A673 (cell line): Measurements from ENCODE around the gene NOVA1. TPM values are rescaled to one million over a fixed set of nuclear protein-coding genes. Genes with fewer than 3 reads are reported as not detected.

Experiments
- BruUV-seq: library from RNA; stranded (reverse); fragments of 400-500 nt; replicated peaks from 2 replicates; lab custom pipeline; 2021; lab: Mats Ljungman, UMichigan
- CTCF ChIA-PET: fragments of 300-600 bp; sonication (Branson Sonifier 250); formaldehyde crosslinking; loops from one replicate; lab custom pipeline; 2022; ENCODE audit warnings: antibody characterized with exemption; lab: Charles Lee
- POLR2A ChIA-PET: fragments of 300-600 bp; sonication (Branson Sonifier 250); formaldehyde crosslinking; loops from one replicate; lab custom pipeline; 2022; ENCODE audit warnings: antibody characterized with exemption; ENCODE audit not compliant: low non-redundant PET; lab: Charles Lee
- DNase-seq: peaks from one replicate; pipeline ENCODE4 v3.0.0-alpha.2; 2015; ENCODE audit warnings: low spot score
- H3K27ac ChIP-seq: fragments of 200-600 bp; sonication (generic); 2 replicates; pipeline ENCODE4 v1.5.1; 2016; ENCODE audit warnings: mixed run types, low read depth, mild to moderate bottlenecking, mixed read lengths, antibody characterized with exemption, low read length; ENCODE audit not compliant: poor library complexity, severe bottlenecking
- H3K27me3 ChIP-seq: fragments of 200-600 bp; sonication (generic); replicated peaks from 2 replicates; pipeline ENCODE4 v1.6.1; 2017; ENCODE audit warnings: mixed run types, low read depth, mild to moderate bottlenecking, mixed read lengths, antibody characterized with exemption, low read length; ENCODE audit not compliant: insufficient read depth, poor library complexity
- H3K36me3 ChIP-seq: fragments of 200-600 bp; sonication (generic); 2 replicates; pipeline ENCODE4 v1.6.1; 2016; ENCODE audit warnings: mixed run types, mild to moderate bottlenecking, mixed read lengths, antibody characterized with exemption, low read length; ENCODE audit not compliant: insufficient read depth, poor library complexity, severe bottlenecking
- H3K4me1 ChIP-seq: fragments of 200-600 bp; sonication (generic); 2 replicates; pipeline ENCODE4 v1.6.1; 2017; ENCODE audit warnings: mixed run types, mild to moderate bottlenecking, mixed read lengths, antibody characterized with exemption, low read length; ENCODE audit not compliant: insufficient read depth, poor library complexity, severe bottlenecking
- H3K4me3 ChIP-seq: fragments of 200-600 bp; sonication (generic); 2 replicates; pipeline ENCODE4 v1.5.1; 2016; ENCODE audit warnings: low read depth, mixed run types, mild to moderate bottlenecking, mixed read lengths, low read length; ENCODE audit not compliant: poor library complexity, severe bottlenecking
- H3K9me3 ChIP-seq: fragments of 200-600 bp; sonication (generic); 2 replicates; pipeline ENCODE4 v1.6.1; 2016; ENCODE audit warnings: mixed run types, low read depth, mild to moderate bottlenecking, mixed read lengths, antibody characterized with exemption, low read length; ENCODE audit not compliant: poor library complexity, severe bottlenecking
- CTCF ChIP-seq: fragments of 300-800, 200-600 bp; sonication (generic); conservative IDR thresholded peaks from 2 replicates; pipeline ENCODE4 v1.5.1; 2017; ENCODE audit warnings: low read depth, mild to moderate bottlenecking, antibody characterized with exemption, low read length, moderate library complexity, mixed read lengths
- EZH2 ChIP-seq: fragments of 200-600 bp; sonication (generic); IDR thresholded peaks from 2 replicates; pipeline ENCODE4 v1.6.1; 2017; ENCODE audit warnings: borderline replicate concordance, low read depth, mild to moderate bottlenecking, mixed read lengths, antibody characterized with exemption, low read length; ENCODE audit not compliant: poor library complexity, severe bottlenecking
- intact Hi-C: fragments of 100-400 bp; cut with micrococcal nuclease; formaldehyde crosslinking; loops from one replicate; pipeline ENCODE4 v1.10.0; 2022; ENCODE audit not compliant: unreplicated experiment
- total RNA-seq: library from RNA; stranded (reverse); gene quantifications from 2 replicates; pipeline ENCODE4 v1.2.3, GENCODE V29; 2021

NOVA1 gene
- total RNA-seq, 1 experiment from 2014 or later, result 13.4 TPM

DNA sequence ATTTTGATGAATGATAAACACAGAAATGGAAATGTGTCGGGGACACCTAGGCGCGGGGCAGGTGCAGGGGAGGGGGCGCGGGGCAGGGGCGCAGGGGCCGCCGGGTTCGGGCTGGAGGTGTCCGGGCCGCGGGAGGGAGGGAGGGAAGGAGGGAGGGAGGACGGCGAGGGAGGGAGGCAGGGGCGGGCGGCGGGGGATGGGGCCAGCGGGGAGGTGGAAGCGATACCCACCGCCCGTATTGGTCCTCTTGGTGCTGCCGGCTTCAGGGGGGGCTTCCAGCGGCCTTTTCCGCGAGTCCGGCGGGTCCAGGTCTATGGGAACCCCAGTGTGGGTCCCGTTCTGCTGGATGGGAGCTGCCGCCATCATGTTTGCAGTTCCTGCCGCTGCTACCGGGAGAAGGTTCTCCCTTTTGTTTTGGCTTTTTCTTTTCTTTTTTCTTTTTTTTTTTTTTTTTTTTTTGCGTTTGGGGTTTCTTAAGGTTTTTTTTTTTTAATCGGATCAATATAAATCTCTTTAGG lies 703 bp downstream of the NOVA1 start:
- Histone ChIP-seq H3K4me1 (peaks cover 21% of the 10 kb centered on the region), H3K27ac (peak overlapping the region; percentile 43), H3K9me3 (no peaks in the 10 kb centered on the region), H3K36me3 (no peaks in the 10 kb centered on the region), H3K27me3 (peaks cover 15% of the 10 kb centered on the region), H3K4me3 (peak overlapping the region; percentile 78)
- intact Hi-C loops, result loop anchor here (5.0 kb wide), 1 partner anchor 205 kb away; no protein-coding TSS in a partner anchor
- TF ChIP-seq CTCF (no peak), EZH2 (no peak)
- DNase-seq, result no peak
- ChIA-PET CTCF (no interaction called here), POLR2A (no interaction called here)
- BruUV-seq, result no TSS peak

- CTCF ChIA-PET, result no interaction called here
- H3K27ac ChIP-seq, result no peak overlapping the region
- peaks cover 21% of the 10 kb centered on the region for H3K4me1 ChIP-seq
- intact Hi-C loops, result loop anchor here (5.0 kb wide), 1 partner anchor 204 kb away; no protein-coding TSS in a partner anchor
- peaks cover 15% of the 10 kb centered on the region for H3K27me3 ChIP-seq
- DNase-seq, result peak; percentile 29
- no peaks in the 10 kb centered on the region for H3K9me3 ChIP-seq
- BruUV-seq, result no TSS peak
- TF ChIP-seq EZH2 (no peak), CTCF (no peak)
- POLR2A ChIA-PET, result no interaction called here
- peak overlapping the region; percentile 78 for H3K4me3 ChIP-seq
- H3K36me3 ChIP-seq, result no peaks in the 10 kb centered on the region
Measured at GRCh38 chr14:26596543-26597061, 1.2 kb downstream of the NOVA1 start.

GRCh38 chr14:26595926-26596542 lies 1.8 kb downstream of the NOVA1 start:
- H3K27ac ChIP-seq, result no peak overlapping the region
- intact Hi-C loops, result loop anchor here (5.0 kb wide), 1 partner anchor 204 kb away; no protein-coding TSS in a partner anchor
- TSS peak; percentile 31 for BruUV-seq
- TF ChIP-seq CTCF (no peak), EZH2 (no peak)
- CTCF ChIA-PET, result no interaction called here
- no peaks in the 10 kb centered on the region for H3K9me3 ChIP-seq
- H3K27me3 ChIP-seq, result peaks cover 15% of the 10 kb centered on the region
- peaks cover 21% of the 10 kb centered on the region for H3K4me1 ChIP-seq
- no peak for DNase-seq
- H3K36me3 ChIP-seq, result no peaks in the 10 kb centered on the region
- POLR2A ChIA-PET, result no interaction called here
- peak overlapping the region; percentile 78 for H3K4me3 ChIP-seq
